GM23338 (cell line): ENCODE measurements around the gene NNAT. TPM values are rescaled to one million over a fixed set of nuclear protein-coding genes. Genes with fewer than 3 reads are reported as not detected.
A peak's percentile ranks its signal among the peaks of the same experiment; 100 is the strongest.

Experiments used
- ATAC-seq: fragments of 200-7000 bp; cut with Tn5 transposase; 3 replicates; pipeline ENCODE4 v1.9.1; 2020
- DNase-seq: peaks from one replicate; pipeline ENCODE4 v3.0.0-alpha.2; 2015; ENCODE audit warnings: low spot score
- H2AFZ ChIP-seq: fragments of 200-600 bp; sonication (generic); 2 replicates; pipeline ENCODE4 v1.8.0; 2016; ENCODE audit warnings: antibody characterized with exemption, mild to moderate bottlenecking, moderate library complexity
- H3F3A ChIP-seq: fragments of 200-600 bp; sonication (generic); replicated peaks from 2 replicates; pipeline ENCODE4 v1.8.0; 2017; ENCODE audit warnings: antibody characterized with exemption, mixed run types, low read depth
- H3K27ac ChIP-seq: fragments of 200-600 bp; sonication (generic); 2 replicates; pipeline ENCODE4 v1.6.1; 2016; ENCODE audit warnings: low read depth
- H3K27me3 ChIP-seq: fragments of 200-600 bp; sonication (generic); 2 replicates; pipeline ENCODE4 v1.8.0; 2016; ENCODE audit warnings: mild to moderate bottlenecking, mixed run types, moderate library complexity; ENCODE audit not compliant: insufficient read depth
- H3K36me3 ChIP-seq: fragments of 200-600 bp; sonication (generic); 2 replicates; pipeline ENCODE4 v1.8.0; 2016; ENCODE audit warnings: mild to moderate bottlenecking; ENCODE audit not compliant: insufficient read depth
- H3K4me1 ChIP-seq: fragments of 200-600 bp; sonication (generic); 2 replicates; pipeline ENCODE4 v1.8.0; 2016; ENCODE audit warnings: mild to moderate bottlenecking, moderate library complexity; ENCODE audit not compliant: insufficient read depth
- H3K4me2 ChIP-seq: fragments of 200-600 bp; sonication (generic); 2 replicates; pipeline ENCODE4 v1.7.1; 2017; ENCODE audit warnings: mixed run types
- H3K4me3 ChIP-seq: fragments of 200-600 bp; sonication (generic); 2 replicates; pipeline ENCODE4 v1.6.1; 2016; ENCODE audit warnings: mixed run types
- H3K79me2 ChIP-seq: fragments of 200-600 bp; sonication (generic); replicated peaks from 2 replicates; pipeline ENCODE4 v1.8.0; 2017; ENCODE audit warnings: mild to moderate bottlenecking; ENCODE audit not compliant: insufficient read depth
- H3K9me2 ChIP-seq: fragments of 200-600 bp; sonication (generic); 2 replicates; pipeline ENCODE4 v1.8.0; 2017; ENCODE audit not compliant: insufficient read depth
- H4K20me1 ChIP-seq: fragments of 200-600 bp; sonication (generic); replicated peaks from 2 replicates; pipeline ENCODE4 v1.8.0; 2017; ENCODE audit warnings: mild to moderate bottlenecking; ENCODE audit not compliant: insufficient read depth
- H3K27ac Mint-ChIP-seq: 2 replicates; pipeline ENCODE4 v1.8.0; 2020; ENCODE audit warnings: inconsistent platforms, mild to moderate bottlenecking, moderate library complexity, mixed read lengths
- H3K27me3 Mint-ChIP-seq: 3 replicates; pipeline ENCODE4 v1.8.0; 2022; ENCODE audit warnings: low read depth, mild to moderate bottlenecking, moderate library complexity, mixed read lengths, inconsistent platforms; ENCODE audit not compliant: insufficient read depth, poor library complexity
- H3K36me3 Mint-ChIP-seq: 3 replicates; pipeline ENCODE4 v1.8.0; 2021; ENCODE audit warnings: low read depth, mild to moderate bottlenecking, inconsistent platforms, moderate library complexity, mixed read lengths
- H3K4me1 Mint-ChIP-seq: 3 replicates; pipeline ENCODE4 v1.8.0; 2020; ENCODE audit warnings: mild to moderate bottlenecking, inconsistent platforms, mixed read lengths
- H3K4me3 Mint-ChIP-seq: 3 replicates; pipeline ENCODE4 v1.8.0; 2021; ENCODE audit warnings: moderate library complexity, mild to moderate bottlenecking, inconsistent platforms, mixed read lengths
- H3K9me3 Mint-ChIP-seq: 3 replicates; pipeline ENCODE4 v1.8.0; 2020; ENCODE audit warnings: moderate library complexity, mild to moderate bottlenecking, inconsistent platforms, mixed read lengths
- CREB1 ChIP-seq: fragments of 250-450 bp; sonication (Bioruptor Pico); IDR thresholded peaks from 2 replicates; pipeline ENCODE4 v1.5.0; 2020; ENCODE audit warnings: low read depth, mild to moderate bottlenecking, moderate library complexity
- CTCF ChIP-seq, 2 experiments: fragments of 200-600 bp in 1 of 2; sonication (generic) in 1 of 2; conservative IDR thresholded peaks; 2 replicates each; pipeline versions ENCODE4 v1.5.1 to v1.6.1; 2016 to 2017; ENCODE audit warnings: antibody characterized with exemption in 2 of 2, low read depth in 2 of 2, mild to moderate bottlenecking in 2 of 2, moderate library complexity in 1 of 2
- EZH2 ChIP-seq: fragments of 200-600 bp; sonication (generic); IDR thresholded peaks from one replicate; pipeline ENCODE4 v1.8.0; 2017; ENCODE audit warnings: antibody characterized with exemption, mild to moderate bottlenecking, low read depth; ENCODE audit not compliant: unreplicated experiment
- EZH2phosphoT487 ChIP-seq: fragments of 200-600 bp; sonication (generic); IDR thresholded peaks from one replicate; pipeline ENCODE4 v1.8.1; 2018; ENCODE audit warnings: antibody characterized with exemption; ENCODE audit not compliant: unreplicated experiment
- NANOG ChIP-seq: IDR thresholded peaks from 2 replicates; pipeline ENCODE4 v1.6.1; 2016; ENCODE audit warnings: antibody characterized with exemption, borderline replicate concordance
- POLR2AphosphoS5 ChIP-seq: IDR thresholded peaks from 2 replicates; pipeline ENCODE4 v1.6.1; 2016; ENCODE audit warnings: antibody characterized with exemption, low read depth
- ZNF114 ChIP-seq: fragments of 250-450 bp; sonication (Bioruptor Pico); IDR thresholded peaks from 2 replicates; pipeline ENCODE4 v1.5.0; 2020; ENCODE audit warnings: mild to moderate bottlenecking, moderate library complexity
- ZNF331 ChIP-seq: fragments of 250-450 bp; sonication (Bioruptor Pico); IDR thresholded peaks from 2 replicates; pipeline ENCODE4 v1.5.0; 2020; ENCODE audit warnings: low read depth, mild to moderate bottlenecking, moderate library complexity
- ZNF462 ChIP-seq: fragments of 250-450 bp; sonication (Bioruptor Pico); IDR thresholded peaks from 2 replicates; pipeline ENCODE4 v1.5.0; 2020; ENCODE audit warnings: mild to moderate bottlenecking, moderate library complexity
- polyA plus RNA-seq: library from polyadenylated mRNA; unstranded; fragments of >200 nt; fragmentation: Nextera tagmentation; extraction: Ambion mirVana; gene quantifications from 2 replicates; pipeline ENCODE4 v1.2.1, GENCODE V29; 2016
- total RNA-seq: library from RNA; depleted of rRNA; stranded (reverse); fragments of >200 nt; shearing (Covaris generic); gene quantifications from 2 replicates; pipeline ENCODE4 v1.2.3, GENCODE V29; 2014

Gene NNAT
- total and polyA plus RNA-seq, 2 experiments from 2014 or later: 4.3 to 4.9 TPM

- no peak for ATAC-seq
- peaks cover 54% of the 10 kb centered on the region for H4K20me1 ChIP-seq
- H3K36me3 Mint-ChIP-seq: peaks cover 62% of the 10 kb centered on the region
- no peak overlapping the region for H3K4me3 ChIP-seq
- H3K9me3 Mint-ChIP-seq: peaks cover 6% of the 10 kb centered on the region; the same call in 2 of the 3 replicates
- H3K4me1 Mint-ChIP-seq: peaks cover 53% of the 10 kb centered on the region
- peaks cover 37% of the 10 kb centered on the region for H3K4me1 ChIP-seq
- peaks cover 9% of the 10 kb centered on the region; the same call in 1 of the 2 replicates for H3K36me3 ChIP-seq
- H3K27me3 Mint-ChIP-seq: peaks cover 8% of the 10 kb centered on the region
- H3K27ac Mint-ChIP-seq: peak overlapping the region; percentile 25; the same call in 1 of the 2 replicates
- 0 out of 2 replicates have a peak overlapping the region, but pooled peaks have one; percentile 63 for H3K27ac ChIP-seq
- H3K4me3 Mint-ChIP-seq: no peak overlapping the region
- TF ChIP-seq CTCF (conservative IDR thresholded peaks at IDR 0.05; ENCODE audit: low read depth in 2 of 2) (no peak), POLR2AphosphoS5 (no peak), ZNF114 (CRISPR knock-in tag) (no peak), EZH2 (no peak), ZNF331 (no peak), EZH2phosphoT487 (no peak), NANOG (no peak), CREB1 (CRISPR knock-in tag) (no peak), ZNF462 (CRISPR knock-in tag) (no peak)
- no peaks in the 10 kb centered on the region for H3K27me3 ChIP-seq
- H3F3A ChIP-seq: no peaks in the 10 kb centered on the region
- H3K9me2 ChIP-seq: no peaks in the 10 kb centered on the region
- H3K4me2 ChIP-seq: no peak overlapping the region
- H3K79me2 ChIP-seq: peaks cover 60% of the 10 kb centered on the region
- H2AFZ ChIP-seq: no peak overlapping the region
- no peak for DNase-seq
These were observed 5.2 kb upstream of the NNAT start for GRCh38 chr20:37515876-37516275.
